GM18861 (cell line): ENCODE data around the gene MLIP.
"Not testable (repeated sequence)": the region's sequence is repeated elsewhere in the genome, so short reads cannot be mapped to it uniquely, and the experiment has no call there.

Source experiments
- ATAC-seq: cut with Tn5 transposase; IDR thresholded peaks from one replicate; pipeline ENCODE4 v1.9.1; 2021; ENCODE audit not compliant: unreplicated experiment

MLIP gene

GRCh38 chr6:54135665-54136369 is 24.6 kb downstream of the MLIP start:
- ATAC-seq = no peak

GRCh38 chr6:54138795-54139194 is 27.6 kb downstream of the MLIP start:
- no peak for ATAC-seq

- no peak for ATAC-seq
Measured at GRCh38 chr6:54140811-54141210, 29.6 kb downstream of the MLIP start.

- ATAC-seq = no peak
Measured at GRCh38 chr6:54142889-54143519, 31.8 kb downstream of the MLIP start.

- ATAC-seq = no peak
Measured at GRCh38 chr6:54151861-54152260, 40.6 kb downstream of the MLIP start.

GRCh38 chr6:54156650-54157250 is 45.5 kb downstream of the MLIP start:
- ATAC-seq = no peak

GRCh38 chr6:54157405-54157804 is 46.2 kb downstream of the MLIP start:
- no peak for ATAC-seq

GRCh38 chr6:54173089-54173488 is 61.8 kb downstream of the MLIP start:
- ATAC-seq = no peak

- ATAC-seq = no peak
Measured at GRCh38 chr6:54179152-54179551, 67.9 kb downstream of the MLIP start.

GRCh38 chr6:54183616-54184015 is 72.4 kb downstream of the MLIP start:
- no peak for ATAC-seq

- no peak for ATAC-seq
Measured at GRCh38 chr6:54185885-54186284, 74.6 kb downstream of the MLIP start.

- no peak for ATAC-seq
Measured at GRCh38 chr6:54188846-54189245, 77.6 kb downstream of the MLIP start.

- ATAC-seq = no peak
Measured at GRCh38 chr6:54191461-54191860, 80.2 kb downstream of the MLIP start.

GRCh38 chr6:54192993-54193392 is 81.8 kb downstream of the MLIP start:
- ATAC-seq = no peak

GRCh38 chr6:54193560-54193959 is 82.3 kb downstream of the MLIP start:
- no peak for ATAC-seq

- ATAC-seq = no peak
Measured at GRCh38 chr6:54194067-54194466, 82.8 kb downstream of the MLIP start.

GRCh38 chr6:54195637-54196036 is 84.4 kb downstream of the MLIP start:
- ATAC-seq = no peak

GRCh38 chr6:54196905-54197304 is 85.7 kb downstream of the MLIP start:
- no peak for ATAC-seq

- no peak for ATAC-seq
Measured at GRCh38 chr6:54198134-54198533, 86.9 kb downstream of the MLIP start.

- ATAC-seq = not testable (repeated sequence)
Measured at GRCh38 chr6:54203474-54204035, 92.3 kb downstream of the MLIP start.

GRCh38 chr6:54204921-54205591 is 93.8 kb downstream of the MLIP start:
- no peak for ATAC-seq

- ATAC-seq = no peak
Measured at GRCh38 chr6:54206510-54206909, 95.3 kb downstream of the MLIP start.
